AG20443 (cell line): ENCODE results near the gene TMBIM1.

Experiments used
- DNase-seq: peaks from one replicate; pipeline ENCODE4 v3.0.0; 2012; ENCODE audit warnings: low spot score, mixed read lengths

The TMBIM1 gene, protein sequence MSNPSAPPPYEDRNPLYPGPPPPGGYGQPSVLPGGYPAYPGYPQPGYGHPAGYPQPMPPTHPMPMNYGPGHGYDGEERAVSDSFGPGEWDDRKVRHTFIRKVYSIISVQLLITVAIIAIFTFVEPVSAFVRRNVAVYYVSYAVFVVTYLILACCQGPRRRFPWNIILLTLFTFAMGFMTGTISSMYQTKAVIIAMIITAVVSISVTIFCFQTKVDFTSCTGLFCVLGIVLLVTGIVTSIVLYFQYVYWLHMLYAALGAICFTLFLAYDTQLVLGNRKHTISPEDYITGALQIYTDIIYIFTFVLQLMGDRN

DNA sequence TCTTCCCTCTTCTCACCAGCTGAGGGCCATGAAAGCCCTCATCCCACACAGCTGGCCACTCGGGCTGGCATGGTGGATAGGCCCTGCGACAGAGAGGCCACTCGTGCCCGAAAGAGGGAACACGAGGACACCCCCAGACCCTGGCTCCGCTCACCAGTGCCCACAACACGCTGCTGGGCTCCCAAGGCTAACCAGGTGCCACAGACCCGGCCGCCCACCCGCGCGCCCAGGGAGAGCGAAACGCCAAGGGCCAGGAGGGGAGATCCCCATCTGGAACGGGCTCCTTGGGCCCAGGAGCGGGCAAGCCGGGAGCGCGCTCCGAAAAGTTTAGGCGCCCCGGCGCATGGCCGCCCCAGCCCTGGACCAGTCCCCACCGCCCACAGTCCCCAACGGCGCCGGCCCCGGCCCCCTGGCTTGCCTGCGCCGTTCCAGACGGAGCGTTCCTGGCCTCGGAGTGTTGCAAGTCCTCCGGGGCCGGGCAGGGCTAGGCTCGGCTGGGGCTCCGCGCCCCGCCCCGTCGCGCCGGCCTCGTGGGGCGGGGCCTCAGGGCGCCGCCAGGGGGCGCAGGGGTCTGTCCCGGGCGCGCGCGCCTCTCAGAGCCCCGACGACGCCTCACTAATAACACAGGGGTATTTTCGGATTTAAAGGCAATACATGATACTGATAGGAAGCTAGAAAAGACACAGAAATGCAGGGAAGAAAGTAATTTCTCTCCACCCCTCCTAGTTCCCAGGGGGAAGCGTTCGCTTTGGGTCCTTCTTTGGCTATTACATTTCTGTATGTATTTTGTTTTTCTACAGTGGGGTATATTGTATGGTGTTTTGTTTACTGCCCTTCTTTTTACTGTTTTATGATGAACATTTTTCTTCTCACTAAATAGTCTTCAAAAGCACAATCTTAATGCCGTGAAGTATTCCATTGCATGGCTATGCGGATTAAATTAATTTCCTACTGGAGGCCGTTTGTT is at the start of gene TMBIM1:
TMBIM1 (minus strand) TSS at position 456 of the 967 bp plus-strand sequence. CDS start 10,362 bp downstream, outside the sequence.
- peak; percentile 97 for DNase-seq

DNA sequence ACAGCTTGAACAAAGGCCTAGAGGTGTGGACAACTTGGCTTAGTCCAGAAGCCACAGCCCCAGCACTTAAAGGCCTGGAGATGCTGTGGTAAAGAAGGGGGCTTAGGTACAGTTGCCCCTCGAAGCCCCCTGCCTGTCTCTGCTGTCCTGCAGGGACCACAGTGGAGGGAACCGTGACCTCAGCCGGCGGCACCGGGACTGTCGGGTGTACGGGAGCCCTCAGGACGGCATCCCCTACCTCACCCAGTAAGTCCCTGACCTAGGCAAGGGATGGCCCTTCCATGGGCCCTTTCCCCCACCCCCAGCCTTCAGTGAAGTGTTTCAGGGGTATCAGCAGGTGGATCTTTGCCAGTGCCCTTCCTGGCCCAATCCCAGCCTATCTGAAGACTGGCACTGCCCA is 49.1 kb upstream of the TMBIM1 start:
- no peak for DNase-seq

DNA sequence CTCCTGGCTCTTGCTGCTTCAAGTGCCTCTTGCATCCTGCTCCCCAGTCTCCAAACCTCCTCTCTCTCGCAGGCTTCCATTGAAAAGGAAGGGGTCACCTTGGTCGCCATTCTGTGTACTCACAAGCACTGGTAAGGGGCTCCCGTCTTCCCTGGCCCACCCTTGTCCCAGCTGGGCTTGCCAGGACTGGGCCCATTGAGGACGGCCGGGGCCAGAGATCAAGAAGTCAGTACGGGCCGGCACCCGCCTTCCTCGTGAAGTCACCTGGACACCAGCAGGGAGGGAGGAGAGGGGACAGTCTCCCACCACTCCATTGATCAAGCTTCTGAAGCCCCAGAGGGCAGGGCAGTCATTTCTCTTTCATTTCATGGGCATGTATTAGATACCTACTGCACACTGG is 48.4 kb upstream of the TMBIM1 start:
- no peak for DNase-seq

DNA sequence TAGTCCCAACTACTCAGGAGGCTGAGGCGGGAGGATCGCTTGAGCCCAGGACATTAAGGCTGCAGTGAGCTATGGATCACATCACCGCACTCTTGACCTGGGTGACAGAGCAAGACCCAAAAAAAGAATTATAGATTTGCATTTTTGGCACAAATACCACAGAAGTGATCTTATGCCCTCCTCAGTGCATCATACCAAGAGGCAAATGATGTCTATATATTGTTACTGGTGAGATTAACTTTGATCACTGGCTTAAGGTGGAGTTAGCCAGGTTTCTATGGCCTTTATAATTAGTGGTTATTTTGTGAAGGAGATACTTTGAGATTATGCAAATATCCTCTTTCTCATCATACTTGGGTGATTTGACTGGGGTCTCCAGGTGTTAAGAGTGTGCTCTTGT is 42.2 kb upstream of the TMBIM1 start:
- DNase-seq = no peak

DNA sequence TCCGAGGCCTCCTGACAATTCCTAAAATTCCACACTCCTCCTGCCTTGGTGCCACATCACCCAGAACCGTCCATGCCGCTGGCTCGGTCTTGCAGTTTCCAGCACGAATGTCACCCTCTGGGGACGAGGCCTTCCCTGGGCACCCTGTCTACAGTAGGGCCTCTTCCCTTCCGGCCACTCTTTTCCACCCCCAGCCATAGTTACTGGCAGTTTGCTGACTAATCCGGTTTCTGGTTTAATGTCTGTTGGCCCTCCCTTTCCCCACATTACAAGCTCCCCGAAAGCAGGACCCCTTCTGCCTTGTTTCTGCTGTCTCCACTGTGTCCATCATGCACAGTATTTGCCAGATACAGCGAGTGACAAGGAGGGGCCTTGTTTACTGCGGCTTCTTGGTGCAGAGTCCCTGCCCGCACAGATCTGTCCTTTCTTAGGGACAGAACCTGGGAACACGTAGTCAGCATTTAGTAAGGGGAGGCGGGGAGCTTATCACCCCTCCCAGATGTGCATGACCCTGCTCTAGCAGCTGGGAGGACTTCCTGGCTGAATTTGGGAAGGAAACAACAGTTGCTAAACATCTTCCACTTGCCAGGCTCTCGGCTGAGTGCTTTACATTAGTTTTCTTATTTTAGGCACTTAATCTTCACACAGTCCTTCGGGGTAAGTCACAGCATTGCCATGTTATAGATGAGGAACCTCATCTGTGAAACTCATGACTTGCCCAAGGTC is 40.8 kb upstream of the TMBIM1 start:
- DNase-seq = peak; percentile 8

DNA sequence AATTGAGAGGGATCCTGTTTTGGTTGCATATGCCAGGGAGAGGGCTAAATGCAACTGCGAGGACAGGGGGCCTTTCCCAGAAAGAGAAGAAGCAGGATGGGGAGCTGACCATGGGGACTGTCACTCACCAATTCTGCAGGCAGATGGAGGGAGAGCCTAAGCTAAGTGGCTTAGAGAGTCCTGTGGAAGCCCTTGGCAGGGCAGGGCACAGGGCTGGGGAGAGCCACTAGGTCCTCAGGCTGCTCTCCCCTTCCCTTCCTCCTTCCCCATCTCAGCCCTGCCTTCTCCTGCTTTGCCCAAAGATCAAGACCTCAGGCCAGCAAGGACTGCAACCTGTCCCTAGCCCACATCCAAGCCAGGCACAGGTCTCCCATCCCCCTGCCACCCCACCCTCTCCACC is 40.0 kb upstream of the TMBIM1 start:
- DNase-seq = peak; percentile 6

DNA sequence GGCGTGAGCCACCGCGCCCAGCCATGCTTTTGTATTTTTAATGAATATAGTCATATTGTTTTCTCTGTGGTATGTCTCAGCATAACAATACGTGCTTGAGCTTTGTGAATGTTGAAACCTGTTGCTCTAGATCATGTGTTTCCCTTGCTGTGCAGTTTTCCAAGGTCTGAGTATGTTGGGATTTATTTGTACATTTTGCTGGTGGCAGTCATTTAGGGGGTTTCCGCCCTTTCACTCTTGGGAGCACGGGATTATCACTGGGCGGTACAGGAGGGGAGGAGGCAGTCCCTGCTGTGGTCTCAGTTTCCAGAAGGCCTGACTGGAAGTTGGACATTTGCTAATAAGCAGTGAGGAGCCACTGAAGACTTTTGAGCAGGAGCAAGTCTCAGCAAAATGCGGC is 39.4 kb upstream of the TMBIM1 start:
- peak; percentile 3 for DNase-seq

DNA sequence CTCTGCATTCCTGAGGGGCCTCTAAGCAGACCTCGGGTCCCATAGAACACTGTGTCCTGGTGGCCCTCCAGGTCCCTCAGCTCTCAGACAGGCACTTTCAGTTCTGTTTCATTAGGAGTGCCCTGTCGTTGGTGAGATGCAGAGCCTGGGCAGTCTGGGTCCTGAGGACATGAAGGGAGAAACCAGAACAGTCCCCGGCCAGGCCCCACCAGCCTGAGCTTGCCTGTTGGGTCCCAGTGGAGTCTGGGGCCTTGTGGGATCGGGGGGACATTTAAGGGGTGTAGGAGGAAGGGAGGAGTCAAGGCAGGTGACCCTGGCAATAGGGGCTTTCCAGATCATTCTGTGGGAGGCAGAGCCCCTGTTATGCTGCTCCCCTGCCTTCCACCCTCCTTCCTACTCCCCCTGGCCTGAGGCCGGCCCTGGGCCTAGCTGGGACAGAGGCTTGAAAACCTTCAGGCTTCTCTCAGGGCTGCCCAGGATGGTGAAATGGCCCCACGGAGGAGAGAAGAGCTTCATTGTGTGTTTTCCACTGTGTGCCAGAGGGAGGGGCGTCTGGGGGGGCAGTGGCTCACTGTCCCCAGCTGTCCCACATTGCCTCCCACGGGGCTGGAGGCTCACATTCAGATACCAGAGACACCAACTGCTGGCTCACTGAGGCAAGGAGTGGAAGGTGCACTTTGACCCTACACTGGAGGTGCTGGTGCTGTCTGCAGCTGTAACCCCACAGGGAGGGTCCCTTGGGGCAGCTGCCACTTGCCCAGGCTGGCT is 37.7 kb upstream of the TMBIM1 start:
- peak; percentile 6 for DNase-seq

DNA sequence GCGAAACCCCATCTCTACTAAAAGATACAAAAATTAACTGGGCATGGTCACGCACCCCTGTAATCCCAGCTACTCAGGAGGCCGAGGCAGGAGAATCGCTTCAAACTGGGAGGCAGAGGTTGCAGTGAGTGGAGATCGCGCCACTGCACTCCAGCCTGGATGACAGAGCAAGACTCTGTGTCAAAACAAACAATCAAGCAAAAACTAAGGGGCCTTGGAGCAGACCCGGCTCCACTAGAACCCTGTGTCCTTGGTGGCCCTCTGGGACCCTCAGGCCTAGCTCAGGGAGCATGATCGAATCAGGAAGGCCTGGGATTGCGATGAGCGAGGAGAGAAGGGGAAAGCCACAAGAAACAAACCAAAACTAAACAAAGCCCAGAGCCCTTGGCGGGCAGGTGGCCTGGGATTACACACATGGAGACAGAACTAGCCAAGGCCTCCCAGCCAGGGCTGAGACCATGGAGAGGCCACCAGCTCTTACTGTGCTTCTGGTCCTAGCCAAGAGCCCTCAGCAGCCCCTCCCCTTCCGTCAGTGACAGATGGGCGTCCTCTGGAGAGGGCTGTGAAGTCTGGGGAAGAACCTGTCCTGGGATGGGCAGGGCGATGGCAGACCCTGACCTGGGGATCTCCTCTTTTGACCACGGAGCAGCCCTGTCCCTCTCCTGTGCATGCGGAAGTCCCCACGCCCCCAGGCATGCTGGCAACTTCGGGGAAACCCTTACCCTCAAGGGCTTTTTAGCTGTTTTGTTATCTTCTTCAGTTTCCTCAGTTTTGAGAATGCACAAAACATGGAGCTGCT is 36.9 kb upstream of the TMBIM1 start:
- DNase-seq = peak; percentile 6

DNA sequence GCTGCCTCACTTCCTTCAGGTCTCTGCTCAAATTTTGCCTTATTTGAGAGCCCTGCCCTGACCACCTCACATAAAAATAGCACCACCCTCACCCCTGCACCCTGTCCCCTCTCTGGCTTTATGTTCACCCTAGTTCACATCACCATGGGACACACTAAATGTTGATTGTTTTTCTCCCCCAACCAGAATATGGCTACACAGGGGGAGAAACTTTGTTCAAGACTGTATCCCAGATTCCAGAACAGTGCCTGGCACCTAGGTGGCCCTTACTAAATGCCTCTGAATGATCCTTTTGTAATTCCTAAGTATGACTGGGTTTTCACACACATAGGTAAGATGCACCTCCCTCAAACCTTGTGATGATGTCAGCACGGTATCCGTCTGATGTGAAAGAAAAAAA is 36.0 kb upstream of the TMBIM1 start:
- peak; percentile 1 for DNase-seq

DNA sequence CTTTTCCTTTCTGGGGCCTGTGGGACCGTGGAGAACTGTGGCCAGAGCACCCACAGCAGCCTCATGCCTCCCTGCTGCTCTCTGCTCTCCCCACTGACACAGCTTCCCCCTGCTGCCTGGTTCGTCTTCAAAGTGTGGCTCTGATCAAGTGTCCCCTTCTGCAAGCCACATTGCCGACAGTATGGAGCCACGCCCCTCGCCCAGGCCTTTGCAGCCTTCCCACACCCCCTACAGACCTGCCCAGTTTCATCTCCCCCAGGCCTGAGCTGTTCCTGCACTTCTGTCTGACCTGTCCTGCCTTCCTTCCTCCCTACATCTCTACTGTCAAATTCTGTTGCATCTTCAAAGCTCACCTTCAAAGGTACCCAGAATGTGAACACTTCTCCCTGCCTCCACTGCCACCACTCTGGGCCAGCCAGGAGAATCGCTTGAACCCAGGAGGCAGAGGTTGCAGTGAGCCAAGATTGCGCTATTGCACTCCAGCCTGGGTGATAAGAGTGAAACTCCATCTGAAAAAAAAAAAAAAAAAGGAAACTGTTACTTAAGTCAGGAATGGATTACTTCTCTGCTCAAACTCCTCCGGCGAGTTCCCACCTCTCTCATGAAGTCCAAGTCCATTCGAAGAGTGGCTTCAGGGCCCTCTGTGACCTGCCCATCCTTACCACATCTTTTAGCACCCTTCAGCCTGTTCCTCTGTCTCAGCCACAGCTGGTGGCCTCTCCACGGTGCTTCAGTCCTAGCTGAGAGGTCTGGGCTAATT is 35.3 kb upstream of the TMBIM1 start:
- peak; percentile 3 for DNase-seq

DNA sequence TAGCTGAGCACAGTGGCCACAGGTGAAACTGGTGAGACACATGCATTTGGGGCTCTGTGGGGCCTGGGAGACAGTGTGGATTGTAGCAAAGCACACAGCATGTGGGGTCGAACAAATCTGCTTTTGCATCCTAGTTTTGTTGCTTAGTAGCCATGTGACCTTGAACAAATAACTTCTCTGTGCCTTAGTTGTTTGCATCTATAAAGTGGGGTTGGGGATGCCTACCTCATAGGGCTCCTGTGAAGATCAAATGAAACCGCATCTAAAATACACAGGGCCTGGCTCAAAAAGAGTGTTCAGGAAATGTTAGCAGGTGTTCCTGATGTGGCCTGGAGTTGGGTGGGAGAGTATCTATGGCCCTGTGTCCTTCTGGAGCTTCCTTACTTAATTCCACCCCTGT is 34.0 kb upstream of the TMBIM1 start:
- DNase-seq = no peak

DNA sequence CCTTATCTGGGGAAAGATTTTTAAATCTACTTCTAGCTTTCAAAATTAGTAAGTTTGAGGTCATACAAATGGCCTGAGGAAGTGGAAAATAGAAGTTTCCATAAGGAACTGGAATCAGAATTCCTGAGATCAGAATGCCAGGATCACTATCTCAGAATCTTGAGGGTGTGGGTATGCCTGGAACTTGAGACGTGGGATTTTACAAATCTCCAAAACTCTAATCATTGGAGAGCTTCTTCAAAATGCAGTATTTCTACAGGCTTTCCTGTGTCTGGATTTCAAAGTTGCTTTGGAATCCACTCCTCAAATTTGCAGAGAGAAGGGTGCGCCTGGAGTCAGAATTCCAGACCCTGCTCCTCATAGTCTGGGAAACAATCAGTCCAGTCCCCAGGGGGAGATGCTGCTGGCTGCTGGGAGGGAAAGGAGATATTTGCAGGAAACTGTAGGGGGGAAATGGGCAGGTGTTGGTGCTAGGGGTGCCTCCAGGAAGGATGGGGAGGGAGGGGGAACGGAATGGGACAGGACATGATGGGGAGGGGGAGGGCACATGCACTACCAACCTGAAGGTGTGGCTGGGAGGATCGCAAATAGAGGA is 33.4 kb upstream of the TMBIM1 start:
- DNase-seq = peak; percentile 2

DNA sequence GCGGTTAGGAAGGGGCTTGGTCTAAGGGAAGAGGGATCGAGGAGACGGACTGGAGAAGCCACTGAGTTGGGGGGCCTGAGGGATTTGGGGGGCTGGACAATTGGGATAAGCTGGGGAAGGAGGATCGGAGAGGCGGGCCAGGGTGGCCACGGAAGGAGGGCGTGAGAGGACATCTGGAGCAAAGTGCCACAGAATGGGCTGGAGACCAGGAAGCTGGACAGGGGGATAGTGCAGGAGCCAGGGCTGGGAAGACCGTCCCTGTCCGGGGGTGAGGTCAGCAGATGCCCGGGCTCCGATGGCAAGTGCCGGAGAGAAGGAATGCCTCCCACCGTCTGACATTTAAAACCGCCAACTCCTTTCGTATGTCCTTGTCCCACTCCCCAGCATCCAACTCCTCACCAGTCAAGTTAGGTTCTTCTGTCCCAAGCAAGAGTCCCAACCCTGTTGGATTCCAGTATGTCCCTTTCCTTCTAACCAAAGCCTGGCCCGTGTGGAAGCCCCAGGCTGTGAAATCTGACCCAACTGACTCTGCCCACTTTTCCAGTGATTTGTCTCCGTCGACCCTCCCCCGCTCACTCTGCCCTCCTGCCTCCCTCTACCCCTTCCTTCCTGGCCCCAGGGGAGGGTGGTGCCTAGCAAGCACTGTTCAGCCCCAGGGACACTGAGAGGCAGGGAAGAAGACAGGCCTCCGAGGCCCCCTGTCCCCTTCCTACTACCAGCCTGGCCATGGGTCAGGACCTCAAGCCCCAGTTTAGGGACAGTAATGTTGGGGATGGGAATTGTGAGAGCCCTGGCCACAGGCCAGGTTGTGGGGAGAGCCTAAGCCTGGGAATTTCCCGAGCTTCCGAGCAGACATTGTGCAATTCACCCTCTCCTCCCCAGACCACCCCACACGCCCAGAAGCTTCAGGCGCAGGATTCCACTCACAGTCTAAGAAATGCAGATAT is 31.5 kb upstream of the TMBIM1 start:
- peak; percentile 37 for DNase-seq

DNA sequence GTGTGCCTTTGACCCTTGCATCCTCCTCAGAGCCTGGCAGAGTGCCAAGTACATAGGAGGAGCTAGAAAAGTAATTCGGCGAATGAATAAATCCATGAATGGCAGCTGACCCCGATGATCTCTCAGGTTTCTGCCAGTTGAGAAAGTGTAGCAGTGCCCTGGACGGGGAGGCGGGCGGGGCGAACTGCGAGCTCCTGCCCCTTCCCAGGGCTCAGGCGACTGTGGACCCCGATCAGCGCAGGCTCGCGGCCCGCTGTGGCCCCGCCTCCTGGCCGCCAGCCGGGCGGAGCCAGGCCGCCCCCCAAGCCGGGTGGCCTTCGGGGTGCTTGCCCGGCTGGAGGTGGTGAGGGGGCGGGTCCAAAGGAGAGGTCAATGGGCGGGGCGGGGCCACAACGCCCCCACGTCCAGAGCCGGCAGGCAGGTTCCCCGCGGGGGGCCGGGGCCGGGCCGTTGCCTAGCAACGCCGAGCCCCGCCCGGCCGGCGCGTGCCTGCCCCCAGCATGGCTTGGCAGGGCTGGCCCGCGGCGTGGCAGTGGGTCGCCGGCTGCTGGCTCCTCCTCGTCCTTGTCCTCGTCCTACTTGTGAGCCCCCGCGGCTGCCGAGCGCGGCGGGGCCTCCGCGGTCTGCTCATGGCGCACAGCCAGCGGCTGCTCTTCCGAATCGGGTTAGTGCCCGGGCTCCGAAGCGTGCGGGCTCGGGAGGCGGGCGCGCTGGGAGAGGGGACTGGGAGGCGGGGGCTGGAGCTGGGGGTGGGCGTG is 30.6 kb upstream of the TMBIM1 start:
- peak; percentile 86 for DNase-seq

DNA sequence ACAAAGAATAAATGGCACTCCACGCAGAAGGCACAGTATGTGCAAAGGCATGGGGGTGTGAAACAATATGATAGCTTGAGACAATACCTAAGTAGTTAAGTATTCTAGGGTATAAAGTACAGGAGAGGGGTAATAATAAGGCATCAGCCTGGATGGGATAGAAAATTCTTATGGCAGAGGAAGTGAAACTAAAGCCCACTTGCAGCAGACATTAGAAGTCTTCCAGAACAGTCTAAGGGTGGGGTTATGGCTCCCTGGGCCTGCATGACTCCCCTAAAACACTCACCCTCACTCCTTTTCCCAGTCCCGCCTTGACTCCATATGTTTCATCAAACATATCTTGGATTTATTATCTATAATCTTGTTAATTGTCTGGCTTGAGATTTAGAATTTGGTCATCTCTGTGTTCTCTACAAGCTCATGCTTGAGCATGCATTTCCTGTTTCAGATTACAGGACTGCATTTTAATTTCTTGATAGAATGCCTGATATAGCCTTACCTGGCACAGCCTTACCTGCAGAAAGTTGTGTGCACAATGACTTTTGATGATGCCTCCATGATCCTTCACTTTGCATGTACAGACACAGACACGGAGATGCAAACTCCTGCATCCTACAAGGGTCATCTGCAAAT is 28.5 kb upstream of the TMBIM1 start:
- no peak for DNase-seq

DNA sequence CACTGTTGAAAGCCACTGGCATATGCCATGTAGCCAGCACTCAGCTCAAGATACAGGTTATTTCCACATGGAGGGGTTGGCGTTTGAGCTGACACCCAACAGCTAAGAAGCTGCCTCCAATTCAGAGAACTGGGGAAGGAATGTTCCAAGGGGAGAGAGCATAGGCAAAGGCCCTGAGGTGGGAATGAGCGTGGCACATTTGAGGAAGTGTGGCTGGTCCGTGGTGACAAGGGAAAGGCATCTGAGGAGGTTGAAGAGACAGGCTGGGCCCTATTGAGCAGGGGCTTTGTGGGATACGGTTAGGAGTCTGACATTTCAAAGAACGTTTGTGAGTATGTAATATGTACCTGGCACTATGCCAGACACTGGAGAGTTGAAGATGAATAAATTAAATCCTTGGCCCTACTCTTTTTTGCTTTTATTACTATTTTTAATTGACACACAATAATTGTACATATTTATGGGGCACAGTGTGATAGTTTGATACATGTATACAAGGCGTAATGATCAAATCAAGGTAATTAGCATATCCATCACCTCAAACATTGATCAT is 27.6 kb upstream of the TMBIM1 start:
- no peak for DNase-seq
